LNCAP (cell line): ENCODE data around the gene SVOP.
A peak's percentile ranks its signal among the peaks of the same experiment; 100 is the strongest.

Source experiments
- CTCF ChIP-seq: fragments of 450-650 bp; IDR thresholded peaks from 2 replicates; pipeline ENCODE4 v1.5.1; 2017; ENCODE audit warnings: mild to moderate bottlenecking

The SVOP gene

DNA sequence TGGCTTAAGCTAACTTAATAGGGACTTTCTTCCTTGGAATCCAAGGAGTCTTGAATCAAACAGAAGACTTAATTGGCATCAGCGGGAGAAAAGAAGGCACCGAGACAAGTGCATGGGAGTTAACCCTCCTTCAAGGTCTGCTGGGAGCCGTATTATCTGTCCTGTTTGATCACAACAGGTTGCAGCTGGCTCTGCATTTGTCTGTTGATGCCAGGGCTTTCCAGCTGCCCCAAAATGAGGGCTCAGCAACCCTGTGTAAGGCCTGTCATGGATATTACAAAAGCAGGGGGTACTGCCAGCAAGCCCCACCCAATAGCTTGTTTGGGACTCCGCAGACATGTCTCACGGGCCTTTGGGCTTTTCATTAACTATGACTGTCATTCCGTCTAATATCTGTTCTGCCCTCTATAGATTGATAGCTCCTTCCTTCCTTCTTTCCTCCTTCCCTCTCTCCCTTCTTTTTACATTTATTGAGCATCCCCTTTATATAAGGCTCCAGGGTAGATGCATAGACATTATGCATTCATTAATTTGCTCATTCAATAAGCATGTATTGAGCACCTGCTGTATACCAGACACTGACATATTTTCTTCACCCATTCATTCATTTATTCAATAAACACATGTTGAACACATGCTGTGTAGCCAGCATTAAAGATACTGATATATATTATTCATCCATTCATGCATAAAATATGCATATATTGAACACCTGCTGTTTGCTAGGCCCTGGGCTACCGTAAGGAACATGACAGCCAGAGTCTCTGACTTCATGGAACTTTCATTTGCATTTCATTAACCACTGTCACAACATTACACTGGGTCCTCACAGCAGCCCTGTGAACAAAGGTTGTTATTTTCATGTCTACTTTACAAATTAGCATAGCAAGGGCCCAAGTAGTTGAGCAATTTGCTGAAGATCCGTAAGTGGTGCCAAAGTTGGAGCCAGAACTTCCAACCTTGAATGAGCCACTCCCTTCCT is 56.2 kb downstream of the SVOP start:
- no peak for TF ChIP-seq CTCF

GRCh38 chr12:108962256-108962655 is 58.6 kb downstream of the SVOP start:
- TF ChIP-seq CTCF: no peak

DNA sequence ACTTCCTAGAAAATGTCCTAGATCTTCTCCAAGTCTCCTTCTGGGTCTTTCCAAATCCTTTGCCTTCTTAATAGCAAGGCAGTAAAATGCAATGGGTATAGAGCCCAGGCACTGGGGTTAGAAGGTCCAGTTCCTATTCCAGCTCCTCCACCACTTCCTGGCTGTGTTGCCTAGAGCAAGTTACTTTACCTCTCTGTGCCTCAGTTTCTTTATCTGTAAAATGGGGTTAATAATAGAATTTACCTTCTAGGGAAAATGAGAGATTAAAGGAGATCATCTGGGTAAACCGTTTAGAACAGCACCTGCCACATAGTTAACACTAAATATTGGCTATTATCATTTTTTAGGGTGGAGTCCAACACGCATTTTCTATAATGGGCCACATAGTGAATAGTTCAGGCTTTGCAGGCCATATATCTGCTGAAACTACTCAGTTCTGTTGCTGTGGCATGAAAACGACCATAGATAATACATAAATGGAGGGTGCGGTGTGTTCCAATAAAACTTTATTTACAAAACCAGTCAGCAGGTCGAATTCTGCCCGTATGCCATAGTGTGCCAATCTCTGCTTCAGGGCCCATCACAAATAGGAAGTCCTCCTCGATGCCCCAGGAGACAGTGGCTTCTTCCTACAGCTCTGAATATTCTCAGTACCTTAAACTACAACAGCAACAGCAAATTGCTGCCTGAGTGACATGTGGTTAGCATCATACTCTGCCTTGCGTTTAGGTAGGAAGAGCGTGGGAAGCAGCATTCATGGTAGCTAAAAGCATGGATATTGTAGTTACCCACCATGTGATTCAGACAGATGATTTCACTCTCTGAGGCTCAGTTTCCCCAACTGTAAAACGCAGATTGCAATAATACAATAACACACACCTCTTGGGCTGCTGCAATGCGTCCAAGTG is 60.9 kb downstream of the SVOP start:
- no peak for TF ChIP-seq CTCF

GRCh38 chr12:108955225-108955835 is 65.5 kb downstream of the SVOP start:
- no peak for TF ChIP-seq CTCF

- peak; percentile 81 for TF ChIP-seq CTCF
Measured at GRCh38 chr12:108950991-108951739, 69.7 kb downstream of the SVOP start.

DNA sequence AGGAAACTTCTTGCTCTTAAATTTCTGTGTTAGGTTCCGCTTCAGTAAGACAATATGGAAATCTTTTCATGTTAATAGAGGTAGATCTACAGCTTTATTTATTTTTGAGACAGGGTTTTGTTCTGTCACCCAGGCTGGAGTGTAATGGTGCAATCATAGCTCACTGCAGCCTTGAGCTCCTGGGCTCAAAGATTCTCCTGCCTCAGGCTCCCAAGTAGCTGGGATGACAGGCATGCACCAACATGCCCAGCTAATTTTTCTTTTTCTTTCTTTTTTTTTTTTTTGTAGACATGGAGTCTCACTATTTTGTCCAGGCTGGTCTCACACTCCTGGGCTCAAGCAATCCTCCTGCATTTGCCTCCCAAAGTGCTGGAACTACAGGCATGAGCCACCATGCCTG is 70.9 kb downstream of the SVOP start:
- TF ChIP-seq CTCF: no peak
